Right lobe of liver (tissue), 4 donors: ENCODE results near the gene HSD3B2.

Experiments used
- POLR2A ChIP-seq: fragments of 450-650 bp; IDR thresholded peaks from one replicate; pipeline ENCODE4 v1.6.1; 2017; ENCODE audit warnings: antibody characterized with exemption, mild to moderate bottlenecking
- TF ChIP-seq, protein P1 (sequence below), 4 donors: fragments of 200-600 bp in 3 of 4; fragments of 450-650 bp in 1 of 4; IDR thresholded peaks; one replicate each; pipeline versions ENCODE4 v1.5.1 to v1.8.0; 2016 to 2022; ENCODE audit warnings: antibody characterized with exemption in 4 of 4, mild to moderate bottlenecking in 2 of 4
- donor health status: DM: no; HTN: no; CAD: no.
- donor health status: DM: no; HTN: no; CAD: no.
- donor health status: DM: no; HTN: yes; CAD: no.

- TF ChIP-seq, protein P1, sequence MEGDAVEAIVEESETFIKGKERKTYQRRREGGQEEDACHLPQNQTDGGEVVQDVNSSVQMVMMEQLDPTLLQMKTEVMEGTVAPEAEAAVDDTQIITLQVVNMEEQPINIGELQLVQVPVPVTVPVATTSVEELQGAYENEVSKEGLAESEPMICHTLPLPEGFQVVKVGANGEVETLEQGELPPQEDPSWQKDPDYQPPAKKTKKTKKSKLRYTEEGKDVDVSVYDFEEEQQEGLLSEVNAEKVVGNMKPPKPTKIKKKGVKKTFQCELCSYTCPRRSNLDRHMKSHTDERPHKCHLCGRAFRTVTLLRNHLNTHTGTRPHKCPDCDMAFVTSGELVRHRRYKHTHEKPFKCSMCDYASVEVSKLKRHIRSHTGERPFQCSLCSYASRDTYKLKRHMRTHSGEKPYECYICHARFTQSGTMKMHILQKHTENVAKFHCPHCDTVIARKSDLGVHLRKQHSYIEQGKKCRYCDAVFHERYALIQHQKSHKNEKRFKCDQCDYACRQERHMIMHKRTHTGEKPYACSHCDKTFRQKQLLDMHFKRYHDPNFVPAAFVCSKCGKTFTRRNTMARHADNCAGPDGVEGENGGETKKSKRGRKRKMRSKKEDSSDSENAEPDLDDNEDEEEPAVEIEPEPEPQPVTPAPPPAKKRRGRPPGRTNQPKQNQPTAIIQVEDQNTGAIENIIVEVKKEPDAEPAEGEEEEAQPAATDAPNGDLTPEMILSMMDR (IDR thresholded peaks at IDR 0.05): no peak
- no peak for TF ChIP-seq POLR2A
Measured at GRCh38 chr1:119387858-119388257, 27.1 kb upstream of the HSD3B2 start.
